Measurements from ENCODE around the gene CACNA2D1. TPM values are rescaled to one million over a fixed set of nuclear protein-coding genes. Genes with fewer than 3 reads are reported as not detected.

The CACNA2D1 gene
- 4.3 and 5.4 TPM in 2 replicates for total RNA-seq (2014; rRNA removed; shearing (Covaris generic))

GRCh38 chr7:82443547-82444219, at the start of gene CACNA2D1:
Gene CACNA2D1 (minus strand): TSS chr7:82443777.
- DNase-seq (ENCODE audit: low read depth), result peak; percentile 86

GRCh38 chr7:82481499-82482097, 38.0 kb upstream of the CACNA2D1 start:
- no peak for DNase-seq (ENCODE audit: low read depth)

- DNase-seq (ENCODE audit: low read depth), result no peak
These were observed 34.3 kb upstream of the CACNA2D1 start for GRCh38 chr7:82477733-82478515.

- no peak for DNase-seq (ENCODE audit: low read depth)
These were observed 29.4 kb upstream of the CACNA2D1 start for GRCh38 chr7:82472966-82473365.

GRCh38 chr7:82471351-82472020, 27.9 kb upstream of the CACNA2D1 start:
- no peak for DNase-seq (ENCODE audit: low read depth)

- DNase-seq (ENCODE audit: low read depth), result no peak
These were observed 25.6 kb upstream of the CACNA2D1 start for GRCh38 chr7:82469207-82469606.

GRCh38 chr7:82468435-82468834, 24.9 kb upstream of the CACNA2D1 start:
- DNase-seq (ENCODE audit: low read depth), result no peak

- DNase-seq (ENCODE audit: low read depth), result no peak
These were observed 23.4 kb upstream of the CACNA2D1 start for GRCh38 chr7:82467020-82467419.

- no peak for DNase-seq (ENCODE audit: low read depth)
These were observed 20.8 kb upstream of the CACNA2D1 start for GRCh38 chr7:82464372-82464771.

- DNase-seq (ENCODE audit: low read depth), result no peak
These were observed 11.7 kb upstream of the CACNA2D1 start for GRCh38 chr7:82455295-82455694.

GRCh38 chr7:82450759-82451158, 7.2 kb upstream of the CACNA2D1 start:
- no peak for DNase-seq (ENCODE audit: low read depth)

GRCh38 chr7:82449910-82450309, 6.3 kb upstream of the CACNA2D1 start:
- DNase-seq (ENCODE audit: low read depth), result no peak

- no peak for DNase-seq (ENCODE audit: low read depth)
These were observed 3.3 kb upstream of the CACNA2D1 start for GRCh38 chr7:82446897-82447296.

- DNase-seq (ENCODE audit: low read depth), result no peak
These were observed 1.7 kb upstream of the CACNA2D1 start for GRCh38 chr7:82445271-82445670.

- DNase-seq (ENCODE audit: low read depth), result no peak
These were observed 788 bp upstream of the CACNA2D1 start for GRCh38 chr7:82444220-82444909.

GRCh38 chr7:82443036-82443546, 486 bp downstream of the CACNA2D1 start:
- peak; percentile 43 for DNase-seq (ENCODE audit: low read depth)

- peak; percentile 20 for DNase-seq (ENCODE audit: low read depth)
These were observed 1.0 kb downstream of the CACNA2D1 start for GRCh38 chr7:82442492-82443035.

- DNase-seq (ENCODE audit: low read depth), result peak; percentile 6
These were observed 1.7 kb downstream of the CACNA2D1 start for GRCh38 chr7:82441669-82442478.

GRCh38 chr7:82438521-82438920, 5.1 kb downstream of the CACNA2D1 start:
- no peak for DNase-seq (ENCODE audit: low read depth)

GRCh38 chr7:82435769-82436168, 7.8 kb downstream of the CACNA2D1 start:
- no peak for DNase-seq (ENCODE audit: low read depth)

All from Daoy (cell line).